Astrocyte (in vitro differentiated cells and primary cell): ENCODE results near the gene PRRC1. TPM values are rescaled to one million over a fixed set of nuclear protein-coding genes. Genes with fewer than 3 reads are reported as not detected.

Source experiments
- DNase-seq: peaks from one replicate; pipeline ENCODE4 v3.0.0-alpha.2; 2010; ENCODE audit warnings: low read depth
- FAIRE-seq: peaks from 2 replicates; lab custom pipeline; 2011; peaks lifted over from hg19 to GRCh38; lab: Jason Lieb, UNC
- H2AFZ ChIP-seq: 2 replicates; pipeline ENCODE4 v1.6.0; 2012; ENCODE audit warnings: low read depth, low read length, inconsistent platforms
- H3K27ac ChIP-seq: 2 replicates; pipeline ENCODE4 v1.5.1; 2011; ENCODE audit warnings: low read depth, low read length, inconsistent platforms
- H3K27me3 ChIP-seq: 2 replicates; pipeline ENCODE4 v1.6.0; 2011; ENCODE audit warnings: low read length, inconsistent platforms; ENCODE audit not compliant: insufficient read depth
- H3K36me3 ChIP-seq: 2 replicates; pipeline ENCODE4 v1.5.1; 2011; ENCODE audit warnings: low read length, inconsistent platforms; ENCODE audit not compliant: insufficient read depth
- H3K4me1 ChIP-seq: 2 replicates; pipeline ENCODE4 v1.5.1; 2011; ENCODE audit warnings: low read length, inconsistent platforms; ENCODE audit not compliant: insufficient read depth
- H3K4me2 ChIP-seq: 2 replicates; pipeline ENCODE4 v1.6.0; 2012; ENCODE audit warnings: low read length, inconsistent platforms
- H3K4me3 ChIP-seq: 2 replicates; pipeline ENCODE4 v1.5.1; 2011; ENCODE audit warnings: low read depth, mild to moderate bottlenecking, low read length, inconsistent platforms; ENCODE audit not compliant: insufficient read depth
- H3K79me2 ChIP-seq: 2 replicates; pipeline ENCODE4 v1.6.0; 2012; ENCODE audit warnings: mild to moderate bottlenecking, low read length, inconsistent platforms; ENCODE audit not compliant: insufficient read depth
- H3K9ac ChIP-seq: 2 replicates; pipeline ENCODE4 v1.6.0; 2012; ENCODE audit warnings: mild to moderate bottlenecking, low read length, inconsistent platforms
- H3K9me3 ChIP-seq: 2 replicates; pipeline ENCODE4 v1.5.1; 2012; ENCODE audit warnings: low read depth, mild to moderate bottlenecking, low read length, inconsistent platforms; ENCODE audit not compliant: insufficient read depth
- H4K20me1 ChIP-seq: 2 replicates; pipeline ENCODE4 v1.6.0; 2012; ENCODE audit warnings: low read length, inconsistent platforms; ENCODE audit not compliant: insufficient read depth
- H3K27ac Mint-ChIP-seq: one replicate; pipeline ENCODE4 v1.8.0; 2021; ENCODE audit warnings: mild to moderate bottlenecking, mixed read lengths; ENCODE audit not compliant: unreplicated experiment
- H3K27me3 Mint-ChIP-seq: one replicate; pipeline ENCODE4 v1.8.0; 2021; ENCODE audit warnings: low read depth, mixed read lengths; ENCODE audit not compliant: unreplicated experiment
- H3K36me3 Mint-ChIP-seq: one replicate; pipeline ENCODE4 v1.8.0; 2021; ENCODE audit warnings: low read depth, mixed read lengths; ENCODE audit not compliant: unreplicated experiment
- H3K4me1 Mint-ChIP-seq: one replicate; pipeline ENCODE4 v1.8.0; 2021; ENCODE audit warnings: low read depth, mixed read lengths; ENCODE audit not compliant: unreplicated experiment
- H3K4me3 Mint-ChIP-seq: one replicate; pipeline ENCODE4 v1.8.0; 2021; ENCODE audit warnings: mild to moderate bottlenecking, moderate library complexity, mixed read lengths; ENCODE audit not compliant: unreplicated experiment
- H3K9me3 Mint-ChIP-seq: one replicate; pipeline ENCODE4 v1.8.0; 2021; ENCODE audit warnings: mild to moderate bottlenecking, mixed read lengths; ENCODE audit not compliant: unreplicated experiment
- CTCF ChIP-seq: IDR thresholded peaks from 2 replicates; pipeline ENCODE4 v1.5.1; 2011; ENCODE audit warnings: low read depth, mild to moderate bottlenecking, inconsistent platforms, low read length, moderate library complexity; ENCODE audit not compliant: insufficient read depth
- EZH2 ChIP-seq: IDR thresholded peaks from 2 replicates; pipeline ENCODE4 v1.6.1; 2012; ENCODE audit warnings: mild to moderate bottlenecking, low read length, inconsistent platforms; ENCODE audit not compliant: insufficient read depth
- total RNA-seq: library from RNA; stranded (reverse); gene quantifications from 2 replicates; pipeline ENCODE4 v1.2.1, GENCODE V29; 2021

PRRC1 gene
- total RNA-seq, 1 donor from 2014 or later: 131 TPM

GRCh38 chr5:127549551-127549950 lies 32.1 kb downstream of the PRRC1 start:
- Mint-ChIP-seq H3K4me1 (no peaks in the 10 kb centered on the region), H3K4me3 (no peak overlapping the region), H3K9me3 (peaks cover 2% of the 10 kb centered on the region), H3K36me3 (peaks cover 26% of the 10 kb centered on the region), H3K27me3 (no peaks in the 10 kb centered on the region), H3K27ac (no peak overlapping the region)
- H3K9me3 ChIP-seq: no peaks in the 10 kb centered on the region
- no peak overlapping the region for H3K27ac ChIP-seq
- FAIRE-seq (no peak), DNase-seq (no peak)
- no peak overlapping the region for H3K4me2 ChIP-seq
- TF ChIP-seq CTCF (no peak), EZH2 (no peak)
- H4K20me1 ChIP-seq: peaks cover 44% of the 10 kb centered on the region
- H3K27me3 ChIP-seq: no peaks in the 10 kb centered on the region
- no peak overlapping the region for H3K9ac ChIP-seq
- peaks cover 43% of the 10 kb centered on the region for H3K36me3 ChIP-seq
- no peaks in the 10 kb centered on the region for H3K4me1 ChIP-seq
- H3K4me3 ChIP-seq: no peak overlapping the region
- no peak overlapping the region for H2AFZ ChIP-seq
- peaks cover 21% of the 10 kb centered on the region for H3K79me2 ChIP-seq

- no peaks in the 10 kb centered on the region for H3K9me3 ChIP-seq
- H3K9ac ChIP-seq: no peak overlapping the region
- H3K9me3 Mint-ChIP-seq: no peaks in the 10 kb centered on the region
- peaks cover 49% of the 10 kb centered on the region for H4K20me1 ChIP-seq
- peaks cover 18% of the 10 kb centered on the region for H3K79me2 ChIP-seq
- H3K36me3 Mint-ChIP-seq: peaks cover 18% of the 10 kb centered on the region
- H3K4me1 Mint-ChIP-seq: peaks cover 5% of the 10 kb centered on the region
- H2AFZ ChIP-seq: no peak overlapping the region
- TF ChIP-seq CTCF (no peak), EZH2 (no peak)
- H3K4me1 ChIP-seq: no peaks in the 10 kb centered on the region
- no peak overlapping the region for H3K4me3 Mint-ChIP-seq
- H3K4me2 ChIP-seq: no peak overlapping the region
- DNase-seq: no peak
- H3K27me3 Mint-ChIP-seq: no peaks in the 10 kb centered on the region
- FAIRE-seq: peak; percentile 26
- H3K36me3 ChIP-seq: peaks cover 48% of the 10 kb centered on the region
- H3K27ac ChIP-seq: no peak overlapping the region
- H3K27ac Mint-ChIP-seq: no peak overlapping the region
- H3K4me3 ChIP-seq: no peak overlapping the region
- no peaks in the 10 kb centered on the region for H3K27me3 ChIP-seq
Measured at GRCh38 chr5:127550652-127551409, 33.4 kb downstream of the PRRC1 start.

GRCh38 chr5:127551410-127552041 lies 34.1 kb downstream of the PRRC1 start:
- Mint-ChIP-seq H3K4me1 (peaks cover 9% of the 10 kb centered on the region), H3K27me3 (no peaks in the 10 kb centered on the region), H3K4me3 (no peak overlapping the region), H3K9me3 (no peaks in the 10 kb centered on the region), H3K36me3 (peaks cover 11% of the 10 kb centered on the region), H3K27ac (no peak overlapping the region)
- no peak overlapping the region for H3K4me3 ChIP-seq
- peaks cover 45% of the 10 kb centered on the region for H4K20me1 ChIP-seq
- H3K27me3 ChIP-seq: no peaks in the 10 kb centered on the region
- H3K9me3 ChIP-seq: no peaks in the 10 kb centered on the region
- H2AFZ ChIP-seq: no peak overlapping the region
- H3K79me2 ChIP-seq: peaks cover 11% of the 10 kb centered on the region
- H3K36me3 ChIP-seq: peaks cover 48% of the 10 kb centered on the region
- FAIRE-seq (no peak), DNase-seq (no peak)
- no peak overlapping the region for H3K9ac ChIP-seq
- no peaks in the 10 kb centered on the region for H3K4me1 ChIP-seq
- TF ChIP-seq CTCF (no peak), EZH2 (no peak)
- H3K4me2 ChIP-seq: no peak overlapping the region
- no peak overlapping the region for H3K27ac ChIP-seq
